HFFc6 (cell line): Measurements from ENCODE around the gene ACHE. TPM values are rescaled to one million over a fixed set of nuclear protein-coding genes. Genes with fewer than 3 reads are reported as not detected.

Source experiments
- DNase-seq: peaks from one replicate; pipeline ENCODE4 v3.0.0-alpha.2; 2018
- H3K27ac Mint-ChIP-seq: 2 replicates; pipeline ENCODE4 v1.8.0; 2020; ENCODE audit warnings: mild to moderate bottlenecking, mixed read lengths
- H3K27me3 Mint-ChIP-seq: 2 replicates; pipeline ENCODE4 v1.8.0; 2021; ENCODE audit warnings: mild to moderate bottlenecking, moderate library complexity, mixed read lengths; ENCODE audit not compliant: insufficient read depth
- H3K36me3 Mint-ChIP-seq: 2 replicates; pipeline ENCODE4 v1.8.0; 2021; ENCODE audit warnings: low read depth, mixed read lengths
- H3K4me1 Mint-ChIP-seq: 2 replicates; pipeline ENCODE4 v1.8.0; 2020; ENCODE audit warnings: low read depth, mixed read lengths
- H3K4me3 Mint-ChIP-seq: 2 replicates; pipeline ENCODE4 v1.8.0; 2020; ENCODE audit warnings: mild to moderate bottlenecking, moderate library complexity, mixed read lengths
- H3K9me3 Mint-ChIP-seq: 2 replicates; pipeline ENCODE4 v1.8.0; 2020; ENCODE audit warnings: mild to moderate bottlenecking, mixed read lengths
- total RNA-seq, 6 experiments: library from RNA; stranded (reverse); fragmentation: NEBNext Ultra II Directional; extraction: Animal tissue kit (Norgen Biotek cat#: 25700); gene quantifications; 2 replicates in 1 of 6; 3 replicates in 5 of 6; pipeline ENCODE4 v1.2.3, GENCODE V29; 2021
- TF ChIP-seq, protein P1 (sequence below): fragments of 200-600 bp; sonication (generic); IDR thresholded peaks from 2 replicates; pipeline ENCODE4 v1.5.0; 2021; ENCODE audit warnings: antibody characterized with exemption, mild to moderate bottlenecking

The ACHE gene
- total RNA-seq, 6 experiments from 2014 or later = 0.31 TPM; not detected in 5

- Mint-ChIP-seq H3K4me1 (peaks cover 22% of the 10 kb centered on the region), H3K9me3 (no peaks in the 10 kb centered on the region), H3K4me3 (no peak overlapping the region), H3K36me3 (no peaks in the 10 kb centered on the region), H3K27ac (no peak overlapping the region), H3K27me3 (peaks cover 22% of the 10 kb centered on the region)
- TF ChIP-seq, protein P1, sequence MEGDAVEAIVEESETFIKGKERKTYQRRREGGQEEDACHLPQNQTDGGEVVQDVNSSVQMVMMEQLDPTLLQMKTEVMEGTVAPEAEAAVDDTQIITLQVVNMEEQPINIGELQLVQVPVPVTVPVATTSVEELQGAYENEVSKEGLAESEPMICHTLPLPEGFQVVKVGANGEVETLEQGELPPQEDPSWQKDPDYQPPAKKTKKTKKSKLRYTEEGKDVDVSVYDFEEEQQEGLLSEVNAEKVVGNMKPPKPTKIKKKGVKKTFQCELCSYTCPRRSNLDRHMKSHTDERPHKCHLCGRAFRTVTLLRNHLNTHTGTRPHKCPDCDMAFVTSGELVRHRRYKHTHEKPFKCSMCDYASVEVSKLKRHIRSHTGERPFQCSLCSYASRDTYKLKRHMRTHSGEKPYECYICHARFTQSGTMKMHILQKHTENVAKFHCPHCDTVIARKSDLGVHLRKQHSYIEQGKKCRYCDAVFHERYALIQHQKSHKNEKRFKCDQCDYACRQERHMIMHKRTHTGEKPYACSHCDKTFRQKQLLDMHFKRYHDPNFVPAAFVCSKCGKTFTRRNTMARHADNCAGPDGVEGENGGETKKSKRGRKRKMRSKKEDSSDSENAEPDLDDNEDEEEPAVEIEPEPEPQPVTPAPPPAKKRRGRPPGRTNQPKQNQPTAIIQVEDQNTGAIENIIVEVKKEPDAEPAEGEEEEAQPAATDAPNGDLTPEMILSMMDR = peak; percentile 85
- DNase-seq = no peak
These were observed 608 bp downstream of the ACHE start for GRCh38 chr7:100894860-100895700.

GRCh38 chr7:100893910-100894721, 1.6 kb downstream of the ACHE start:
- no peak for DNase-seq
- no peak overlapping the region for H3K27ac Mint-ChIP-seq
- H3K9me3 Mint-ChIP-seq = no peaks in the 10 kb centered on the region
- TF ChIP-seq, protein P1 = no peak
- H3K4me3 Mint-ChIP-seq = no peak overlapping the region
- H3K27me3 Mint-ChIP-seq = peaks cover 19% of the 10 kb centered on the region
- H3K36me3 Mint-ChIP-seq = no peaks in the 10 kb centered on the region
- peaks cover 23% of the 10 kb centered on the region for H3K4me1 Mint-ChIP-seq

DNA sequence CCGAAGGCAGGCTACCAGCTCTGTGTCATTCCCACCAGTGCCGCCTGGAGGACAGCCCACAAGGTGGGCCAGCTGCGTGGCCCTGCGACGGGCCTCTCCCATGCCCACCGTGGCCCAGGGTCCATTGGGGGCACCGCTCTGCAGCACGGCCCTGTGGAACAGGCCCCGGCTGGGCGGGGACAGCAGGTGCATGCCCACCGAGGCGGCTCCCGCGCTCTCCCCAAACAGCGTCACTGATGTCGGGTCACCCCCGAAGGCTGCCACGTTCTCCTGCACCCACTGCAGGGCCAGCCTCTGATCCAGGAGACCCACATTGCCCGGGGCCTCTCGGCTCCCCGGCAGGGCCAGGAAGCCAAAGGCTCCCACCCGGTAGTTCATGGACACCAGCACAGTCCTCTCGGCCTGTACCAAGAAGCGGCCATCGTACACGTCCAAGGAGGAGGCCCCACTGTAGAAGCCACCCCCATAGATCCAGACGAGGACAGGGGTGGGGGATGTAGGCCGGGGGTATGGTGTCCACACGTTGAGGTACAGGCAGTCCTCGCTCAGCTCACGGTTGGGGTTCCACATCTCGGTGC, 2.3 kb downstream of the ACHE start:
- Mint-ChIP-seq H3K9me3 (no peaks in the 10 kb centered on the region), H3K27me3 (peaks cover 17% of the 10 kb centered on the region), H3K36me3 (peaks cover 3% of the 10 kb centered on the region), H3K27ac (no peak overlapping the region), H3K4me1 (peaks cover 27% of the 10 kb centered on the region), H3K4me3 (no peak overlapping the region)
- DNase-seq = no peak
- TF ChIP-seq, protein P1 = no peak

GRCh38 chr7:100892364-100893317, 3.0 kb downstream of the ACHE start:
- Mint-ChIP-seq H3K27me3 (peaks cover 13% of the 10 kb centered on the region), H3K27ac (no peak overlapping the region), H3K4me3 (no peak overlapping the region), H3K4me1 (peaks cover 35% of the 10 kb centered on the region), H3K36me3 (peaks cover 11% of the 10 kb centered on the region), H3K9me3 (no peaks in the 10 kb centered on the region)
- DNase-seq = no peak
- TF ChIP-seq, protein P1 = no peak
